ENCODE results near the gene PLEKHA6. TPM values are rescaled to one million over a fixed set of nuclear protein-coding genes. Genes with fewer than 3 reads are reported as not detected.

Gene PLEKHA6
- polyA plus RNA-seq, 1 donor from 2014 or later = 22.6 TPM

DNA sequence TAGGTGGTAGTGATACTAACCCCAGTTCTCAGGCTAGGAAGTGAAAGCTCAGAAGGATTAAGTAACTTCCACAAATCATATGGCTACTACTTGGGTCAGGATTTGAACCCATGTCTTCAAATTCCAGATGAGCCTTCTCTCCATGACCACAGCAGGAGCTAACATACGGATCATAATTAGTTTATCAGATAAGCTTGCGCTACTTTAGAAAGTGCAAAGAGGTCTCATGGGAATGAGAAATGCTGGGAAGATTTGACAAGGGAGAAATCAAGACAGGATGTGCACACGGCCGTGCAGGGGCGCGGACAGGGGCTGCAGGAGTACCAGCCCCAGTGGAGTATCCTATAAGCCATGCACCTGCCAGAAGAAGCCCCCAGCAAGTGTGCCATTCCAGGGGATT is 5.2 kb downstream of the PLEKHA6 start:
- no peak overlapping the region for H3K27ac ChIP-seq (ENCODE audit: low read length)
- no peak overlapping the region for H3K9ac ChIP-seq (ENCODE audit: low read length)
- no peaks in the 10 kb centered on the region for H3K27me3 ChIP-seq (ENCODE audit: insufficient read depth, low read depth, low read length)
- H3K9me2 ChIP-seq (ENCODE audit: insufficient read depth, low read length) = no peaks in the 10 kb centered on the region
- no peaks in the 10 kb centered on the region for H3K36me3 ChIP-seq (ENCODE audit: insufficient read depth, low read length)
- peaks cover 71% of the 10 kb centered on the region for H3K79me2 ChIP-seq (replicated peaks; ENCODE audit: insufficient read depth, low read length)
- no peaks in the 10 kb centered on the region for H4K20me1 ChIP-seq (ENCODE audit: insufficient read depth)
- H3K9me3 ChIP-seq (ENCODE audit: low read length) = no peaks in the 10 kb centered on the region
- H3K4me3 ChIP-seq (ENCODE audit: low read length) = no peak overlapping the region
- TF ChIP-seq TAF1 (IDR thresholded peaks at IDR 0.05; ENCODE audit: low read depth) = no peak
- no peak for TF ChIP-seq RAD21 (conservative IDR thresholded peaks at IDR 0.05)
- TF ChIP-seq EP300 (conservative IDR thresholded peaks at IDR 0.05; ENCODE audit: poor library complexity, severe bottlenecking) = no peak
- no peak for TF ChIP-seq MXI1 (conservative IDR thresholded peaks at IDR 0.05; ENCODE audit: poor library complexity, severe bottlenecking)
- TF ChIP-seq, protein P1, sequence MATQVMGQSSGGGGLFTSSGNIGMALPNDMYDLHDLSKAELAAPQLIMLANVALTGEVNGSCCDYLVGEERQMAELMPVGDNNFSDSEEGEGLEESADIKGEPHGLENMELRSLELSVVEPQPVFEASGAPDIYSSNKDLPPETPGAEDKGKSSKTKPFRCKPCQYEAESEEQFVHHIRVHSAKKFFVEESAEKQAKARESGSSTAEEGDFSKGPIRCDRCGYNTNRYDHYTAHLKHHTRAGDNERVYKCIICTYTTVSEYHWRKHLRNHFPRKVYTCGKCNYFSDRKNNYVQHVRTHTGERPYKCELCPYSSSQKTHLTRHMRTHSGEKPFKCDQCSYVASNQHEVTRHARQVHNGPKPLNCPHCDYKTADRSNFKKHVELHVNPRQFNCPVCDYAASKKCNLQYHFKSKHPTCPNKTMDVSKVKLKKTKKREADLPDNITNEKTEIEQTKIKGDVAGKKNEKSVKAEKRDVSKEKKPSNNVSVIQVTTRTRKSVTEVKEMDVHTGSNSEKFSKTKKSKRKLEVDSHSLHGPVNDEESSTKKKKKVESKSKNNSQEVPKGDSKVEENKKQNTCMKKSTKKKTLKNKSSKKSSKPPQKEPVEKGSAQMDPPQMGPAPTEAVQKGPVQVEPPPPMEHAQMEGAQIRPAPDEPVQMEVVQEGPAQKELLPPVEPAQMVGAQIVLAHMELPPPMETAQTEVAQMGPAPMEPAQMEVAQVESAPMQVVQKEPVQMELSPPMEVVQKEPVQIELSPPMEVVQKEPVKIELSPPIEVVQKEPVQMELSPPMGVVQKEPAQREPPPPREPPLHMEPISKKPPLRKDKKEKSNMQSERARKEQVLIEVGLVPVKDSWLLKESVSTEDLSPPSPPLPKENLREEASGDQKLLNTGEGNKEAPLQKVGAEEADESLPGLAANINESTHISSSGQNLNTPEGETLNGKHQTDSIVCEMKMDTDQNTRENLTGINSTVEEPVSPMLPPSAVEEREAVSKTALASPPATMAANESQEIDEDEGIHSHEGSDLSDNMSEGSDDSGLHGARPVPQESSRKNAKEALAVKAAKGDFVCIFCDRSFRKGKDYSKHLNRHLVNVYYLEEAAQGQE (IDR thresholded peaks at IDR 0.05; ENCODE audit: borderline replicate concordance) = no peak
- TF ChIP-seq, protein P2, sequence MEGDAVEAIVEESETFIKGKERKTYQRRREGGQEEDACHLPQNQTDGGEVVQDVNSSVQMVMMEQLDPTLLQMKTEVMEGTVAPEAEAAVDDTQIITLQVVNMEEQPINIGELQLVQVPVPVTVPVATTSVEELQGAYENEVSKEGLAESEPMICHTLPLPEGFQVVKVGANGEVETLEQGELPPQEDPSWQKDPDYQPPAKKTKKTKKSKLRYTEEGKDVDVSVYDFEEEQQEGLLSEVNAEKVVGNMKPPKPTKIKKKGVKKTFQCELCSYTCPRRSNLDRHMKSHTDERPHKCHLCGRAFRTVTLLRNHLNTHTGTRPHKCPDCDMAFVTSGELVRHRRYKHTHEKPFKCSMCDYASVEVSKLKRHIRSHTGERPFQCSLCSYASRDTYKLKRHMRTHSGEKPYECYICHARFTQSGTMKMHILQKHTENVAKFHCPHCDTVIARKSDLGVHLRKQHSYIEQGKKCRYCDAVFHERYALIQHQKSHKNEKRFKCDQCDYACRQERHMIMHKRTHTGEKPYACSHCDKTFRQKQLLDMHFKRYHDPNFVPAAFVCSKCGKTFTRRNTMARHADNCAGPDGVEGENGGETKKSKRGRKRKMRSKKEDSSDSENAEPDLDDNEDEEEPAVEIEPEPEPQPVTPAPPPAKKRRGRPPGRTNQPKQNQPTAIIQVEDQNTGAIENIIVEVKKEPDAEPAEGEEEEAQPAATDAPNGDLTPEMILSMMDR (IDR thresholded peaks at IDR 0.05; ENCODE audit: poor library complexity, severe bottlenecking) = no peak
- TF ChIP-seq EZH2 (IDR thresholded peaks at IDR 0.05; ENCODE audit: borderline replicate concordance, insufficient read depth, low read length, poor library complexity, severe bottlenecking) = no peak
- TF ChIP-seq POLR2AphosphoS5 (IDR thresholded peaks at IDR 0.05) = no peak
- no peak for TF ChIP-seq SMC3 (conservative IDR thresholded peaks at IDR 0.05; ENCODE audit: poor library complexity)
- peaks cover 9% of the 10 kb centered on the region for H3F3A ChIP-seq (ENCODE audit: insufficient read depth, low read length, poor library complexity, severe bottlenecking)
- H2AFZ ChIP-seq (ENCODE audit: low read depth, low read length) = no peak overlapping the region
- H3K4me2 ChIP-seq (ENCODE audit: low read length) = no peak overlapping the region

- Histone ChIP-seq H3K4me2 (ENCODE audit: low read length) (no peak overlapping the region), H3F3A (ENCODE audit: insufficient read depth, low read length, poor library complexity, severe bottlenecking) (peaks cover 9% of the 10 kb centered on the region), H3K9me2 (ENCODE audit: insufficient read depth, low read length) (no peaks in the 10 kb centered on the region), H2AFZ (ENCODE audit: low read depth, low read length) (no peak overlapping the region), H3K4me3 (ENCODE audit: low read length) (no peak overlapping the region), H4K20me1 (ENCODE audit: insufficient read depth) (no peaks in the 10 kb centered on the region), H3K79me2 (replicated peaks; ENCODE audit: insufficient read depth, low read length) (peaks cover 82% of the 10 kb centered on the region), H3K27me3 (ENCODE audit: insufficient read depth, low read depth, low read length) (no peaks in the 10 kb centered on the region), H3K27ac (ENCODE audit: low read length) (no peak overlapping the region), H3K9me3 (ENCODE audit: low read length) (no peaks in the 10 kb centered on the region), H3K36me3 (ENCODE audit: insufficient read depth, low read length) (no peaks in the 10 kb centered on the region), H3K9ac (ENCODE audit: low read length) (no peak overlapping the region)
- no peak for TF ChIP-seq EP300 (conservative IDR thresholded peaks at IDR 0.05; ENCODE audit: poor library complexity, severe bottlenecking)
- no peak for TF ChIP-seq TAF1 (IDR thresholded peaks at IDR 0.05; ENCODE audit: low read depth)
- no peak for TF ChIP-seq POLR2AphosphoS5 (IDR thresholded peaks at IDR 0.05)
- TF ChIP-seq, protein P1 (IDR thresholded peaks at IDR 0.05; ENCODE audit: borderline replicate concordance) = no peak
- TF ChIP-seq EZH2 (IDR thresholded peaks at IDR 0.05; ENCODE audit: borderline replicate concordance, insufficient read depth, low read length, poor library complexity, severe bottlenecking) = no peak
- TF ChIP-seq RAD21 (conservative IDR thresholded peaks at IDR 0.05) = no peak
Observed at GRCh38 chr1:204353213-204353910, 6.4 kb downstream of the PLEKHA6 start.

Data from neural cell (in vitro differentiated cells).